Neuron (in vitro differentiated cells): ENCODE measurements around the gene OR6B1.
"Not testable (repeated sequence)": the region's sequence is repeated elsewhere in the genome, so short reads cannot be mapped to it uniquely, and the experiment has no call there.

Experiments
- H2AFZ ChIP-seq: one replicate; pipeline ENCODE4 v1.6.1; 2013; ENCODE audit warnings: low read depth, mild to moderate bottlenecking, inconsistent platforms, low read length, moderate library complexity
- H3K27me3 ChIP-seq: one replicate; pipeline ENCODE4 v1.6.1; 2013; ENCODE audit warnings: low read length; ENCODE audit not compliant: insufficient read depth
- H3K36me3 ChIP-seq: one replicate; pipeline ENCODE4 v1.6.1; 2013; ENCODE audit warnings: low read length; ENCODE audit not compliant: insufficient read depth
- H3K4me1 ChIP-seq: one replicate; pipeline ENCODE4 v1.6.1; 2013; ENCODE audit warnings: low read length; ENCODE audit not compliant: insufficient read depth
- H3K4me3 ChIP-seq: 2 replicates; pipeline ENCODE4 v1.5.1; 2013; ENCODE audit warnings: mild to moderate bottlenecking, low read length, moderate library complexity
- H3K9me3 ChIP-seq: one replicate; pipeline ENCODE4 v1.6.1; 2013; ENCODE audit warnings: low read length

OR6B1 gene

DNA sequence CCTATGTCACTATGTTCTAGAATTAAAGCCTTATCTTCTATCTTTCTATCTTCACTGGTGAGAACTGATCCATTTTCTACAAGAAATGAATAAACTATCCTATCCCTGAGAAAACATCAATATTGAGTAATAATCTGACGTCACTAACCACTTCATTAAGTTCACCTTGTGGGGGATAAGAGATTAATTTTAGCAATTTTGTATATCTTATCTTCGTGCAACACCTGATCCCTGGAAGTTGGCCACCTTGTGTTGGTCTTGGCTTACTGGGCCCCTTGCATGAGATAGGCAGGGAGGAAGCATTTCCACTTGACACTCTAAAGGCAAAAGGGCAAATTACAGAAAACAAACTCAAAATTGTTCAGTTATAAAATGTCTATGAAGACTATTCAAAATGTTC, 20.1 kb upstream of the OR6B1 start:
- H3K9me3 ChIP-seq: no peaks in the 10 kb centered on the region
- no peaks in the 10 kb centered on the region for H3K27me3 ChIP-seq
- no peaks in the 10 kb centered on the region for H3K36me3 ChIP-seq
- no peak overlapping the region for H3K4me3 ChIP-seq
- no peak overlapping the region for H2AFZ ChIP-seq
- no peaks in the 10 kb centered on the region for H3K4me1 ChIP-seq

- H2AFZ ChIP-seq: no peak overlapping the region
- no peak overlapping the region for H3K4me3 ChIP-seq
- H3K27me3 ChIP-seq: no peaks in the 10 kb centered on the region
- no peaks in the 10 kb centered on the region for H3K9me3 ChIP-seq
- H3K4me1 ChIP-seq: no peaks in the 10 kb centered on the region
- H3K36me3 ChIP-seq: no peaks in the 10 kb centered on the region
Measured at GRCh38 chr7:143980746-143981510, 19.2 kb upstream of the OR6B1 start.

- no peaks in the 10 kb centered on the region for H3K27me3 ChIP-seq
- H3K9me3 ChIP-seq: no peaks in the 10 kb centered on the region
- H2AFZ ChIP-seq: no peak overlapping the region
- no peaks in the 10 kb centered on the region for H3K36me3 ChIP-seq
- H3K4me3 ChIP-seq: no peak overlapping the region
- no peaks in the 10 kb centered on the region for H3K4me1 ChIP-seq
Measured at GRCh38 chr7:143983960-143984359, 16.2 kb upstream of the OR6B1 start.

- no peaks in the 10 kb centered on the region for H3K9me3 ChIP-seq
- H3K4me1 ChIP-seq: no peaks in the 10 kb centered on the region
- H3K27me3 ChIP-seq: no peaks in the 10 kb centered on the region
- H2AFZ ChIP-seq: no peak overlapping the region
- H3K4me3 ChIP-seq: no peak overlapping the region
- no peaks in the 10 kb centered on the region for H3K36me3 ChIP-seq
Measured at GRCh38 chr7:143987513-143987912, 12.6 kb upstream of the OR6B1 start.

GRCh38 chr7:143988976-143989745, 11.0 kb upstream of the OR6B1 start:
- Histone ChIP-seq H3K36me3 (no peaks in the 10 kb centered on the region), H3K4me1 (no peaks in the 10 kb centered on the region), H3K27me3 (no peaks in the 10 kb centered on the region), H3K4me3 (no peak overlapping the region), H3K9me3 (no peaks in the 10 kb centered on the region), H2AFZ (no peak overlapping the region)

GRCh38 chr7:143992670-143993069, 7.5 kb upstream of the OR6B1 start:
- no peaks in the 10 kb centered on the region for H3K9me3 ChIP-seq
- H3K36me3 ChIP-seq: no peaks in the 10 kb centered on the region
- H3K4me1 ChIP-seq: no peaks in the 10 kb centered on the region
- no peaks in the 10 kb centered on the region for H3K27me3 ChIP-seq
- H2AFZ ChIP-seq: no peak overlapping the region
- H3K4me3 ChIP-seq: no peak overlapping the region

GRCh38 chr7:143993924-143994323, 6.2 kb upstream of the OR6B1 start:
- no peaks in the 10 kb centered on the region for H3K4me1 ChIP-seq
- no peaks in the 10 kb centered on the region for H3K9me3 ChIP-seq
- H3K27me3 ChIP-seq: no peaks in the 10 kb centered on the region
- no peak overlapping the region for H3K4me3 ChIP-seq
- no peak overlapping the region for H2AFZ ChIP-seq
- no peaks in the 10 kb centered on the region for H3K36me3 ChIP-seq

- Histone ChIP-seq H2AFZ (no peak overlapping the region), H3K4me1 (no peaks in the 10 kb centered on the region), H3K27me3 (no peaks in the 10 kb centered on the region), H3K36me3 (no peaks in the 10 kb centered on the region), H3K4me3 (no peak overlapping the region), H3K9me3 (no peaks in the 10 kb centered on the region)
Measured at GRCh38 chr7:144001543-144001942, 1.4 kb downstream of the OR6B1 start.

GRCh38 chr7:144004703-144005102, 4.6 kb downstream of the OR6B1 start:
- no peak overlapping the region for H3K4me3 ChIP-seq
- H3K9me3 ChIP-seq: no peaks in the 10 kb centered on the region
- H3K27me3 ChIP-seq: no peaks in the 10 kb centered on the region
- no peaks in the 10 kb centered on the region for H3K36me3 ChIP-seq
- H2AFZ ChIP-seq: no peak overlapping the region
- H3K4me1 ChIP-seq: no peaks in the 10 kb centered on the region

DNA sequence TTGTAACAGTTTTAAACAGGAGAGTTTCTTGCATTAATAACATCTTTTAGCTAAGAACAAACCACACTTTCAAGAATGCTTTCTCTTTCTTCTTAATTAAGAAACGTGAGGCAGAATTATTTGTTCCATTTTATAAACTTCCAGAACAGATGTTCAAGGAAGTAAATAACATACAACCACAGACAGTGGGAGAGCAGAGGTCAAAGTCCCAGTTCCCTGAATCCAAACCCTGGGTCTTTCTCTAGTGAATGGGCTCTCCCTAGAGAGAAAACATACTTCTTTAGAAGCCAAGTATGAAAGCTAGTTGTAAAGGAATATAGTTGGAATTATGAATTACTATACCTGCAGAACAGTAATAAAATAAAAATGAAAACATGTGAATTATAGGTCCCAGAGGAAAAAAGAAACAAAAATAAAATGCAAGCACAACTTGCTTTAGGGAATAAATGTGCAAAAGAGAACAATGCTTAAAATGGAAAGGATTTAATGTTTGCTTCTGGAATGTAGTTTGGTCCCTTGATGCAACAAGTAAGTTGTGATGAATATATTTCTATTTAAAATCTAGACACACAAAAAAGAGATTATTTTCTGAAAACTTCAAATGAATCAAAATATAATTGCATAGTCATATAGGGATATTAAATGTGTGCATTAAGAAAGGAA, 6.0 kb downstream of the OR6B1 start:
- Histone ChIP-seq H3K36me3 (no peaks in the 10 kb centered on the region), H3K4me3 (no peak overlapping the region), H3K4me1 (no peaks in the 10 kb centered on the region), H3K27me3 (no peaks in the 10 kb centered on the region), H3K9me3 (no peaks in the 10 kb centered on the region), H2AFZ (no peak overlapping the region)

- no peaks in the 10 kb centered on the region for H3K4me1 ChIP-seq
- H2AFZ ChIP-seq: no peak overlapping the region
- no peaks in the 10 kb centered on the region for H3K36me3 ChIP-seq
- H3K9me3 ChIP-seq: no peaks in the 10 kb centered on the region
- no peak overlapping the region for H3K4me3 ChIP-seq
- no peaks in the 10 kb centered on the region for H3K27me3 ChIP-seq
Measured at GRCh38 chr7:144006692-144007042, 6.5 kb downstream of the OR6B1 start.

DNA sequence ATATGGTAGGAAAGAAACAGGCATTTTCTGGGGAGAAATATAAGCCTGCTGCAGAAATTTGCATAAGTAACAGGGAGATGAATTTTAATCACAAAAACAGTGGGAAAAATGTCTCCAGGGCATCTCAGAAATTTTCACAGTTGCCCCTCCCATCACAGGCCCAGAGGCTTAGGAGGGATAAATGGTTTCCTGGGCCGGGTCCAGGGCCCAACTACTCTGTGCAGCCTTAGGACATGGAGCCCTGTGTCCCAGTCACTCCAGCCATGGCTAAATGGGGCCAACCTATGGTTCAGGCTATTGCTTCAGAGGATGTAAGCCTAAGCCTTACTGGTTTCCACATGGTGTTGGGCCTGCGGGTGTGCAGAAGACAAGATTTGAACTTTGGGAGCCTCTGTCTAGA, 9.2 kb downstream of the OR6B1 start:
- Histone ChIP-seq H3K4me1 (no peaks in the 10 kb centered on the region), H3K9me3 (no peaks in the 10 kb centered on the region), H3K27me3 (no peaks in the 10 kb centered on the region), H2AFZ (no peak overlapping the region), H3K36me3 (no peaks in the 10 kb centered on the region), H3K4me3 (no peak overlapping the region)

- H3K9me3 ChIP-seq, H2AFZ ChIP-seq, H3K27me3 ChIP-seq, H3K4me1 ChIP-seq, H3K36me3 ChIP-seq, H3K4me3 ChIP-seq: not testable (repeated sequence)
Measured at GRCh38 chr7:144010061-144010460, 9.9 kb downstream of the OR6B1 start.
